Progenitor cell of endocrine pancreas (in vitro differentiated cells): Measurements from ENCODE around the gene FXYD4. TPM values are rescaled to one million over a fixed set of nuclear protein-coding genes. Genes with fewer than 3 reads are reported as not detected.

Source experiments
- DNase-seq: peaks from one replicate; pipeline ENCODE4 v3.0.0; 2021; ENCODE audit warnings: low spot score; ENCODE audit not compliant: unreplicated experiment
- H3K27ac Mint-ChIP-seq: 2 replicates; pipeline ENCODE4 v1.8.0; 2021; ENCODE audit warnings: mild to moderate bottlenecking, moderate library complexity, mixed read lengths
- H3K27me3 Mint-ChIP-seq: 2 replicates; pipeline ENCODE4 v1.8.0; 2021; ENCODE audit warnings: mixed read lengths
- H3K36me3 Mint-ChIP-seq: 2 replicates; pipeline ENCODE4 v1.8.0; 2022; ENCODE audit warnings: mixed read lengths; ENCODE audit not compliant: insufficient read depth
- H3K4me1 Mint-ChIP-seq: 2 replicates; pipeline ENCODE4 v1.8.0; 2021; ENCODE audit warnings: low read depth, mixed read lengths
- H3K4me3 Mint-ChIP-seq: 2 replicates; pipeline ENCODE4 v1.8.0; 2021; ENCODE audit warnings: low read depth, mild to moderate bottlenecking, moderate library complexity, mixed read lengths
- H3K9me3 Mint-ChIP-seq: 2 replicates; pipeline ENCODE4 v1.8.0; 2021; ENCODE audit warnings: low read depth, mixed read lengths
- total RNA-seq: library from RNA; stranded (reverse); gene quantifications from 2 replicates; pipeline ENCODE4 v1.2.1, GENCODE V29; 2021
- TF ChIP-seq, protein P1 (sequence below): fragments of 200-600 bp; sonication (generic); IDR thresholded peaks from one replicate; pipeline ENCODE4 v1.5.0; 2021; ENCODE audit warnings: antibody characterized with exemption, mild to moderate bottlenecking; ENCODE audit not compliant: unreplicated experiment

The FXYD4 gene
- total RNA-seq, 1 donor from 2014 or later = not detected

DNA sequence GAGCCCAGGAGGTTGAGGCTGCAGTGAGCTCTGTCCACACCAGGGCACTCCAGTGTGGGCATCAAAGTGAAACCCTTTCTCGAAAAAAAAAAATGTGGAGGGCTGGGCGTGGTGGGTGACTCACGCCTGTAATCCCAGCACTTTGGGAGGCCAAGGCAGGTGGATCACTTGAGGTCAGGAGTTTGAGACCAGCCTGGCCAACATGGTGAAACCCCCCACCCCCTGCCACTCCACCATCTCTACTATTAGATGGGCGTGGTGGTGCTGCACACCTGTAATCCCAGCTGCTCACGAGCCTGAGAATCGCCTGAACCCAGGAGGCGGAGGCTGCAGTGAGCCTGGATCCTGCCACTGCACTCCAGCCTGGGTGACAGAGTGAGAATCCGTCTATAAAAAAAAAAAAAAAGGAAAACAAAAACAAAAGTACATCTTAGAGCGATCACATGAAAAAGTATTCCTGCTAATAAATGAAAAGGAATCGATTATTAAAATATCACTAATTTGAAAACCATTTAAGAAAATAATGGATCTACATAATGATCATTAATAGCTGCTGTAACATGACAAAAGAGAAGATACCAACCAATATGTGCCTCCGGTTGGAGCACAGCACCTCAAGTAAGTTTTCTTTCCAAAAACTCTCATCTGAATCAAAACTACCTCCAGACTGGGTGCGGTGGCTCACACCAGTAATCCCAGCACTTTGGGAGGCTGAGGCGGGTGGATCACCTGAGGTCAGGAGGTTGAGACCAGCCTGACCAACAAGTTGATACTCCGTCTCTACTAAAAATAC lies 32.7 kb downstream of the FXYD4 start:
- TF ChIP-seq, protein P1, sequence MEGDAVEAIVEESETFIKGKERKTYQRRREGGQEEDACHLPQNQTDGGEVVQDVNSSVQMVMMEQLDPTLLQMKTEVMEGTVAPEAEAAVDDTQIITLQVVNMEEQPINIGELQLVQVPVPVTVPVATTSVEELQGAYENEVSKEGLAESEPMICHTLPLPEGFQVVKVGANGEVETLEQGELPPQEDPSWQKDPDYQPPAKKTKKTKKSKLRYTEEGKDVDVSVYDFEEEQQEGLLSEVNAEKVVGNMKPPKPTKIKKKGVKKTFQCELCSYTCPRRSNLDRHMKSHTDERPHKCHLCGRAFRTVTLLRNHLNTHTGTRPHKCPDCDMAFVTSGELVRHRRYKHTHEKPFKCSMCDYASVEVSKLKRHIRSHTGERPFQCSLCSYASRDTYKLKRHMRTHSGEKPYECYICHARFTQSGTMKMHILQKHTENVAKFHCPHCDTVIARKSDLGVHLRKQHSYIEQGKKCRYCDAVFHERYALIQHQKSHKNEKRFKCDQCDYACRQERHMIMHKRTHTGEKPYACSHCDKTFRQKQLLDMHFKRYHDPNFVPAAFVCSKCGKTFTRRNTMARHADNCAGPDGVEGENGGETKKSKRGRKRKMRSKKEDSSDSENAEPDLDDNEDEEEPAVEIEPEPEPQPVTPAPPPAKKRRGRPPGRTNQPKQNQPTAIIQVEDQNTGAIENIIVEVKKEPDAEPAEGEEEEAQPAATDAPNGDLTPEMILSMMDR = no peak
- H3K27ac Mint-ChIP-seq = peak overlapping the region; percentile 56
- H3K9me3 Mint-ChIP-seq = no peaks in the 10 kb centered on the region
- no peak for DNase-seq
- peaks cover 6% of the 10 kb centered on the region for H3K36me3 Mint-ChIP-seq
- no peak overlapping the region for H3K4me3 Mint-ChIP-seq
- H3K27me3 Mint-ChIP-seq = no peaks in the 10 kb centered on the region
- H3K4me1 Mint-ChIP-seq = peaks cover 27% of the 10 kb centered on the region

- TF ChIP-seq, protein P1 = no peak
- H3K9me3 Mint-ChIP-seq = no peaks in the 10 kb centered on the region
- peak overlapping the region; percentile 40 for H3K4me3 Mint-ChIP-seq
- peak overlapping the region; percentile 56 for H3K27ac Mint-ChIP-seq
- H3K36me3 Mint-ChIP-seq = peaks cover 4% of the 10 kb centered on the region
- no peaks in the 10 kb centered on the region for H3K27me3 Mint-ChIP-seq
- no peak for DNase-seq
- peaks cover 25% of the 10 kb centered on the region for H3K4me1 Mint-ChIP-seq
These were observed 33.3 kb downstream of the FXYD4 start for GRCh38 chr10:43404704-43405084.

- peaks cover 4% of the 10 kb centered on the region for H3K36me3 Mint-ChIP-seq
- no peaks in the 10 kb centered on the region for H3K9me3 Mint-ChIP-seq
- TF ChIP-seq, protein P1 = no peak
- H3K4me1 Mint-ChIP-seq = peaks cover 20% of the 10 kb centered on the region
- H3K27ac Mint-ChIP-seq = peak overlapping the region; percentile 98
- no peaks in the 10 kb centered on the region for H3K27me3 Mint-ChIP-seq
- DNase-seq = peak; percentile 31
- peak overlapping the region; percentile 93 for H3K4me3 Mint-ChIP-seq
These were observed 35.7 kb downstream of the FXYD4 start for GRCh38 chr10:43407148-43407575.

GRCh38 chr10:43407576-43408330 lies 36.3 kb downstream of the FXYD4 start:
- TF ChIP-seq, protein P1 = peak; percentile 62
- Mint-ChIP-seq H3K27me3 (no peaks in the 10 kb centered on the region), H3K4me1 (peaks cover 17% of the 10 kb centered on the region), H3K27ac (peak overlapping the region; percentile 98), H3K36me3 (peaks cover 4% of the 10 kb centered on the region), H3K9me3 (no peaks in the 10 kb centered on the region), H3K4me3 (peak overlapping the region; percentile 93)
- DNase-seq = peak; percentile 49

- Mint-ChIP-seq H3K9me3 (no peaks in the 10 kb centered on the region), H3K4me3 (peak overlapping the region; percentile 93), H3K27ac (peak overlapping the region; percentile 98), H3K36me3 (peaks cover 1% of the 10 kb centered on the region), H3K4me1 (peaks cover 13% of the 10 kb centered on the region), H3K27me3 (no peaks in the 10 kb centered on the region)
- no peak for DNase-seq
- TF ChIP-seq, protein P1 = peak; percentile 11
These were observed 36.9 kb downstream of the FXYD4 start for GRCh38 chr10:43408331-43408709.
